A549 (cell line): ENCODE results near the gene MIOX.

ENCODE experiments used
- CEBPB ChIP-seq, 2 experiments: fragments of >200 bp in 1 of 2; sonication (Bioruptor Twin) in 1 of 2; formaldehyde crosslinking in 1 of 2; IDR thresholded peaks; 2 replicates each; pipeline ENCODE4 v1.6.1; 2012 to 2016
- CHD2 ChIP-seq: fragments of 150-350 bp; IDR thresholded peaks from 2 replicates; pipeline ENCODE4 v1.6.1; 2014; ENCODE audit warnings: low read length; ENCODE audit not compliant: partially characterized antibody
- CHD4 ChIP-seq: fragments of 200-600 bp; sonication (generic); IDR thresholded peaks from 2 replicates; pipeline ENCODE4 v1.6.1; 2016; ENCODE audit warnings: antibody characterized with exemption, mild to moderate bottlenecking, borderline replicate concordance
- EP300 ChIP-seq, 2 experiments: fragments of >200 bp; sonication (Bioruptor Twin); formaldehyde crosslinking; IDR thresholded peaks; 2 replicates in 1 of 2; 3 replicates in 1 of 2; pipeline ENCODE4 v1.6.1; 2016 to 2017
- GATA3 ChIP-seq: IDR thresholded peaks from 2 replicates; pipeline ENCODE4 v1.6.1; 2012; ENCODE audit warnings: borderline replicate concordance
- JUNB ChIP-seq: fragments of >200 bp; sonication (Bioruptor Twin); formaldehyde crosslinking; IDR thresholded peaks from 2 replicates; pipeline ENCODE4 v1.6.1; 2016
- NFE2L2 ChIP-seq: fragments of 150-350 bp; conservative IDR thresholded peaks from 2 replicates; pipeline ENCODE4 v1.6.1; 2014; ENCODE audit warnings: low read length
- POLR2A ChIP-seq: IDR thresholded peaks from 2 replicates; pipeline ENCODE4 v1.6.1; 2012; ENCODE audit warnings: mild to moderate bottlenecking, low read length
- SMC3 ChIP-seq: fragments of >200 bp; sonication (Bioruptor Twin); formaldehyde crosslinking; IDR thresholded peaks from 3 replicates; pipeline ENCODE4 v1.6.1; 2018; ENCODE audit warnings: inconsistent platforms
- TF ChIP-seq, protein P1 (sequence below): fragments of 200-600 bp; sonication (generic); IDR thresholded peaks from 2 replicates; pipeline ENCODE4 v1.6.1; 2016; ENCODE audit warnings: antibody characterized with exemption, mild to moderate bottlenecking, moderate library complexity
- TF ChIP-seq, protein P2 (sequence below): IDR thresholded peaks from 2 replicates; pipeline ENCODE4 v1.6.1; 2012; ENCODE audit warnings: low read depth, borderline replicate concordance
- TF ChIP-seq, protein P3 (sequence below): fragments of 450-650 bp; IDR thresholded peaks from 2 replicates; pipeline ENCODE4 v1.6.1; 2014; ENCODE audit warnings: antibody characterized with exemption
- TF ChIP-seq, protein P4 (sequence below): fragments of >200 bp; sonication (Bioruptor Twin); formaldehyde crosslinking; IDR thresholded peaks from 3 replicates; pipeline ENCODE4 v1.5.1; 2016
- TF ChIP-seq, protein P5 (sequence below): IDR thresholded peaks from 2 replicates; pipeline ENCODE4 v1.6.1; 2012

DNA sequence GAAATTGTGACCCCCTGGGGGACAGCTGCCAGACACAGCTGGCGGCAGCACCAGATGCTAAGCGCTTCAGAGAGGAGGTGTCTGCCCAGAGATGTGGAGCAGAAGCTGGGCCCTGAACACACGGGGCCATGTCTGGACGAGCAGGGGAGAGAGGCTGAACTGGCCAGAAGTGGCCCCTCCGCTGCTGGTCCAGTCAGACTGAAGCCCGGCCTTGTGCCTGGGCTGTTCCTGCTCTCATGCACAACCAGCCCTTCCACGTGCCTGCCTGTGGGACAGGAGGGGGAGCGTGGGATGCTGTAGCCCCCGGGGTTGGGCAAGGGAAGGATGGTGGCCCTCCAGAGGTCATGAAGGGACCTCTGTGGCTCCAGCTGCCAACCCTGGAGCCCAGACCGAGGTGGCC lies 3.6 kb upstream of the MIOX start:
- TF ChIP-seq CHD4: no peak
- TF ChIP-seq JUNB: no peak
- TF ChIP-seq, protein P1, sequence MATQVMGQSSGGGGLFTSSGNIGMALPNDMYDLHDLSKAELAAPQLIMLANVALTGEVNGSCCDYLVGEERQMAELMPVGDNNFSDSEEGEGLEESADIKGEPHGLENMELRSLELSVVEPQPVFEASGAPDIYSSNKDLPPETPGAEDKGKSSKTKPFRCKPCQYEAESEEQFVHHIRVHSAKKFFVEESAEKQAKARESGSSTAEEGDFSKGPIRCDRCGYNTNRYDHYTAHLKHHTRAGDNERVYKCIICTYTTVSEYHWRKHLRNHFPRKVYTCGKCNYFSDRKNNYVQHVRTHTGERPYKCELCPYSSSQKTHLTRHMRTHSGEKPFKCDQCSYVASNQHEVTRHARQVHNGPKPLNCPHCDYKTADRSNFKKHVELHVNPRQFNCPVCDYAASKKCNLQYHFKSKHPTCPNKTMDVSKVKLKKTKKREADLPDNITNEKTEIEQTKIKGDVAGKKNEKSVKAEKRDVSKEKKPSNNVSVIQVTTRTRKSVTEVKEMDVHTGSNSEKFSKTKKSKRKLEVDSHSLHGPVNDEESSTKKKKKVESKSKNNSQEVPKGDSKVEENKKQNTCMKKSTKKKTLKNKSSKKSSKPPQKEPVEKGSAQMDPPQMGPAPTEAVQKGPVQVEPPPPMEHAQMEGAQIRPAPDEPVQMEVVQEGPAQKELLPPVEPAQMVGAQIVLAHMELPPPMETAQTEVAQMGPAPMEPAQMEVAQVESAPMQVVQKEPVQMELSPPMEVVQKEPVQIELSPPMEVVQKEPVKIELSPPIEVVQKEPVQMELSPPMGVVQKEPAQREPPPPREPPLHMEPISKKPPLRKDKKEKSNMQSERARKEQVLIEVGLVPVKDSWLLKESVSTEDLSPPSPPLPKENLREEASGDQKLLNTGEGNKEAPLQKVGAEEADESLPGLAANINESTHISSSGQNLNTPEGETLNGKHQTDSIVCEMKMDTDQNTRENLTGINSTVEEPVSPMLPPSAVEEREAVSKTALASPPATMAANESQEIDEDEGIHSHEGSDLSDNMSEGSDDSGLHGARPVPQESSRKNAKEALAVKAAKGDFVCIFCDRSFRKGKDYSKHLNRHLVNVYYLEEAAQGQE: no peak
- TF ChIP-seq, protein P2, sequence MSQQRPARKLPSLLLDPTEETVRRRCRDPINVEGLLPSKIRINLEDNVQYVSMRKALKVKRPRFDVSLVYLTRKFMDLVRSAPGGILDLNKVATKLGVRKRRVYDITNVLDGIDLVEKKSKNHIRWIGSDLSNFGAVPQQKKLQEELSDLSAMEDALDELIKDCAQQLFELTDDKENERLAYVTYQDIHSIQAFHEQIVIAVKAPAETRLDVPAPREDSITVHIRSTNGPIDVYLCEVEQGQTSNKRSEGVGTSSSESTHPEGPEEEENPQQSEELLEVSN: no peak
- no peak for TF ChIP-seq CHD2
- TF ChIP-seq, protein P3, sequence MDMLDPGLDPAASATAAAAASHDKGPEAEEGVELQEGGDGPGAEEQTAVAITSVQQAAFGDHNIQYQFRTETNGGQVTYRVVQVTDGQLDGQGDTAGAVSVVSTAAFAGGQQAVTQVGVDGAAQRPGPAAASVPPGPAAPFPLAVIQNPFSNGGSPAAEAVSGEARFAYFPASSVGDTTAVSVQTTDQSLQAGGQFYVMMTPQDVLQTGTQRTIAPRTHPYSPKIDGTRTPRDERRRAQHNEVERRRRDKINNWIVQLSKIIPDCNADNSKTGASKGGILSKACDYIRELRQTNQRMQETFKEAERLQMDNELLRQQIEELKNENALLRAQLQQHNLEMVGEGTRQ: no peak
- no peak for TF ChIP-seq GATA3
- TF ChIP-seq POLR2A: no peak
- TF ChIP-seq, protein P4, sequence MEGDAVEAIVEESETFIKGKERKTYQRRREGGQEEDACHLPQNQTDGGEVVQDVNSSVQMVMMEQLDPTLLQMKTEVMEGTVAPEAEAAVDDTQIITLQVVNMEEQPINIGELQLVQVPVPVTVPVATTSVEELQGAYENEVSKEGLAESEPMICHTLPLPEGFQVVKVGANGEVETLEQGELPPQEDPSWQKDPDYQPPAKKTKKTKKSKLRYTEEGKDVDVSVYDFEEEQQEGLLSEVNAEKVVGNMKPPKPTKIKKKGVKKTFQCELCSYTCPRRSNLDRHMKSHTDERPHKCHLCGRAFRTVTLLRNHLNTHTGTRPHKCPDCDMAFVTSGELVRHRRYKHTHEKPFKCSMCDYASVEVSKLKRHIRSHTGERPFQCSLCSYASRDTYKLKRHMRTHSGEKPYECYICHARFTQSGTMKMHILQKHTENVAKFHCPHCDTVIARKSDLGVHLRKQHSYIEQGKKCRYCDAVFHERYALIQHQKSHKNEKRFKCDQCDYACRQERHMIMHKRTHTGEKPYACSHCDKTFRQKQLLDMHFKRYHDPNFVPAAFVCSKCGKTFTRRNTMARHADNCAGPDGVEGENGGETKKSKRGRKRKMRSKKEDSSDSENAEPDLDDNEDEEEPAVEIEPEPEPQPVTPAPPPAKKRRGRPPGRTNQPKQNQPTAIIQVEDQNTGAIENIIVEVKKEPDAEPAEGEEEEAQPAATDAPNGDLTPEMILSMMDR: no peak
- TF ChIP-seq, protein P5, sequence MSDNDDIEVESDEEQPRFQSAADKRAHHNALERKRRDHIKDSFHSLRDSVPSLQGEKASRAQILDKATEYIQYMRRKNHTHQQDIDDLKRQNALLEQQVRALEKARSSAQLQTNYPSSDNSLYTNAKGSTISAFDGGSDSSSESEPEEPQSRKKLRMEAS: no peak
- no peak for TF ChIP-seq CEBPB (IDR thresholded peaks at IDR 0.05)
- no peak for TF ChIP-seq NFE2L2
- TF ChIP-seq EP300 (IDR thresholded peaks at IDR 0.05): no peak
- no peak for TF ChIP-seq SMC3
